GM19438 (cell line): ENCODE measurements around the gene MIB1.

ENCODE experiments used
- ATAC-seq: cut with Tn5 transposase; IDR thresholded peaks from one replicate; pipeline ENCODE4 v1.9.1; 2021; ENCODE audit warnings: low read depth; ENCODE audit not compliant: unreplicated experiment

MIB1 gene

DNA sequence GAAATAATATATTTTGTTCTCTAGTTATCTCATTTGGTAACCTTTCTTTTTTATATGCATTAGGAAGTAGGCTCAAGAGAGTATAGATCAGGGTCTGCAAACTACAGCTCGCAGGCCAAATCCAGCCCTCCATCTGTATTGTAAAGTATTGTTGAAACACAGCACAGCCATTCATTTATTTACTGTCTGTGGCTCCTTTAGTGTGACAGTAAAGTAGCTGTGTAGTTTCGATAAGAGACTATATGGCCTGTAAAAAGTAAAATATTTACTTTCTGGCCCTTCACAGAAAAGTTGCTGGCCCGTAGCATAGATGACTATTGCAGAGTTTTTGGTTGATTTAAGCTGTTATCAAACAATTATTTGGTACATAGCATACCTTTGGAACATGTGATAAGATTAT lies 67.6 kb downstream of the MIB1 start:
- ATAC-seq: no peak

DNA sequence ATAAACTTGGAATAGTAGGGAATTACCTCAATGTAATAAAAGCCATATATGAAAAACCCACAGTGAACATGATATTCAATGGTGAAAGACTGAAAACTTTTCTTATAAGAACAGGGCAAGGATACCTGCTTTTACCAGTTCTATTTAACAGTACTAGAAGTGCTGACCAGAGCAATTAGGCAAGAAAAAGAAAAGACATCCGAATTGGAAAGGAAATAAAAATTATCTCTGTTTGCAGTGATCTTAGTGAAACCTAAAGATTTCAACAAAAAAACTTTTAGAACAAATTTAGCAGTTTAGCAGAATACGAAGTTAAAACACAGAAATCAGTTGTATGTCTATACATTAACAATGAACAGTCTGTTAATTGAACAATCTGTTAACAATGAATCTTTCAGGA lies 69.1 kb downstream of the MIB1 start:
- ATAC-seq: no peak

DNA sequence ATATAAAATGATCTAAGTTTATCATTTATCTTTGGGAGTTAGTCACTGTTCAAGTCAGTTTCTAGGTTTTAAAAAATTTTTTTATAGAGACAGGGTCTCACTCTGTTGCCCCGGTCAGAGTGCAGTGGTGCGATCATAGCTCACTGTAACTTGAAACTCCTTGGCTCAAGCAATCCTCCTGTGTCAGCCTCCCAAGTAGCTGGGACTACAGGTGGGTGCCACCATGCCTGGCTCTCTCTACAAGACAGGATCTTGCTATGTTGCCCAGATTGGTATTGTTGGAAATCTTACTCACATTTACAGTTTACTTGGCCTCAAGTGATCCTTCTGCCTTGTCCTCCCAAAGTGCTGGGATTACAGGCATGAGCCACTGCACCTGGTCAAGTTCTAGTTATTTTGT lies 74.5 kb downstream of the MIB1 start:
- no peak for ATAC-seq

DNA sequence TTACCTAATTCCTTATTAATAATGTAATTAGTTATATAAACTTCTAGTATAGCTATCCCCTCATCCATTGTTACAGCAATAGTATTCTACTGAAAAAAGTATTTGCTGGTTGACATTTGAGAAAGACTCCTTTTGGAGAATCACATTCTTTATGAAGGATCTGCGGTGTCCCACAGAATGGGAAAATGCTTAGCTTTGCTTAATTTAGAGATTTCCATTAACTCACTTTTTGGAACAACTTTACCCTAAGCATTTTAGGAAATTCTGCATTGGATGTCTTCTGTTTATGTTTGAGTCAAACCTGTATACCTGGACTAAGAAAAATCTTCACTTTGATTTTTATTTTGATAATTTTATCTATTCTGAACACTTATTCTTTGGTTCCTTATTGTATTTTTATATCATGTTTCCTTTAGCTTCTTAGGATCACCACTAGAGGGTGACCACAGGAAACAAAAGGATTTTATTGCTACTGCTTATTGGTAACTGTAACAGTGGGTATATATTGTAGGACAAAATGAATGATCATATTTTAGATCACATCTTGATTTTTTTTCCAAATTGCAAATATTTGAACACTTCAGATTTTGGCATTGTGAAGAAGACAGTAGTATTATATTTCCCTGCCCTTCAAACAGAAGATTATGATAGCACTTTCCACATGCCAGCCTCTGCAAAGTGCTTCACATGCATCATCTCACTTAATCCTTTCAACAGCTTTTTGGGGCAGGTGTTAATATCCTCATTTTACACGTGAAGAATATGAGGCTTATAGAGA lies 79.6 kb downstream of the MIB1 start:
- no peak for ATAC-seq

DNA sequence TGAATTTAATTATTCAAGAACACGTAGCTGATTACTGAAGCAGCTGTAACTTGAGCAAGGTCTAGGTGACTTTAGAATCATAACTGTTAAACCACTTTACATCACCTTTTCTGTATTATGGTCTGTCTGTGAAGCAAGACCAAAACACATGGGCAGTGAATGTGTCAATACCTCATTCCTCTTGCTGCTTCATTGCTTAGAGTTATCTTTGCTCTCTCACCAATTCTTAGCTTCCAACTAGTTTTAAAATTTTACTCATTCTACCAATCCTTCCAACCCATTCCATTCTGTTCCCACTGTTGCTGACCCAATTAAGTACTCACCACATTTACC lies 80.2 kb downstream of the MIB1 start:
- ATAC-seq: no peak

DNA sequence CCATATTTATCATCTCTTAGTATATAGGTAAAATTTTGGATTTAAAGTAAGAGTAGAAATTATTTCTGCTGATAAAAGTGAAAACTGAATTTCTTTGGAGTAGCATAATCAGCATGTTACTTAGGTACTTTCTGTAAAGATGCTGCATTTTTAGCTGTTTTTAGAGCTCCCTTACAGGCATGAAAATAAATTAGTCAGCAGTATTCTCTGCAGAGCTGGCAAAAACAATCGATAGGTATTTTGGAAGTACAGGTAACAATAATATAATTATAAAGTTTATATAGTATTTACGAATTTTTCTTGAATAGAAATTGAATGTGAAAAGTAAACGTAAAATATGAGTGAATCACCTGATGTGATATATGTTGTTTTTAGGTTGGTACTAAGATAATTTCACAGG lies 83.3 kb downstream of the MIB1 start:
- no peak for ATAC-seq

DNA sequence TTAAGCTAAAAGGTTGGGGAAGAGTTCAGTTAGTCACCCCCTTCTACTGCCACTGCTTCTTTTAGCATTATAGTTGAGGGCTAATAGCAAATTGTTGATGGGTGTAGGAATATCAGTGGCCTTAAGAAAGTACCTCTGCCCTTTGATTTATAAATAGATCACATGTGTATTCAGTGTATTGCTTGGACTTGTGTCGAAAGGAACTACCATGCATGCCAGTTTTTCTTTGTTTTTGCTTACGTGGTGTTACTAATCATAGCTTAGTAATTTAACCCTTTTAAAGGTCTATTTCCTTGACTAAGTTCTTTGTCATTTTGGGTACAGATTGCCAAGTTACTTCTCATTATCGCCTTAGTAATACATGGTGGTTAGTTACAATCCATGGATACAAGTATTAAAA lies 85.6 kb downstream of the MIB1 start:
- no peak for ATAC-seq

DNA sequence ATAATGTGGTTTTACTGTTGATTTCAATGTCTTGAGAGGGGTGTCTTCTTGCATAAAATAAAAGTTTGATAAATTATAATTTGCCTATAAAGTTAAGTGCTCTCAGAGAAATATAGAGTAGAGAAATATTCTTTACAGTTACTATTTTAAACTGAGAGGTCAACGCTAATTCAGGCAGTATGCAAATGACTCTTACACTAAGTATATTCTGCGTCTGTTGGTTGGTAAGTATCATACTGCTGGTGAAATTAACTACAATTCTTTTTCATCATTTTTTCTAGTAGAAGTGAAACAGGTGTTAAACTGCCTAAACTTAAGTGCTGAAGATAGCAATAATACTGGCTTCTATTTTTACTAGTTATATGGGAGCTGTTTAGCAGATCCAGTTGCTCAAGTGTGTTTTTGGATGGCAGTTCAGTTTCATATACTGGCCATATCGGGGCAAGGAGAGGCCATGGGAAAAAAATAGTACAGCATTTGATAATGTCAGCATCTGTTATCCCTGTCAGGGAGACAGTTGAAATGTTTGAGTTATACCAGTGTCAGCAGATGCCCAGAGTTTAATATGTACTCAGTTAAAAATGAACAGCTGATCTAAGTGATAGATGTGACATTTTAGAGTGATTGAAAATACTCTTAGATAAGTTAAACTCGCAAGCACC lies 86.2 kb downstream of the MIB1 start:
- no peak for ATAC-seq

DNA sequence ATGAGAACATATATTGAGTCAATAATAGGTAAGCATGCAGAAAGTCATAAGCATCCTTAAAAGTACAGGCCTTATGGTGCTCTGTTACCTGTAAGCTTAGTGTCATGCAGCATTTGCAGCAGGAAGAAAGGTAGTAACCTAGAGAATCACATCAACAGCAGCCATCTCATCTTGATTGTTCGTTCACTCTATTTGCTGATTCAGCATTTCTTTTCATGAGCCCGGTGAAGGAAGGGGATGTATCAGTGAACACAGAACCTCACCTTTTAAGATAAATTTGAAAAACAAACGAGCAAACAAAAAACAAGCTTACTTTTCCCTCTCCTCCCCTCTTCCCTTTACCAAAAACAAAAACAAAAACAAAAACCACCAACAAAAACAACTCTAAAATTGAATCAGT lies 89.9 kb downstream of the MIB1 start:
- no peak for ATAC-seq

DNA sequence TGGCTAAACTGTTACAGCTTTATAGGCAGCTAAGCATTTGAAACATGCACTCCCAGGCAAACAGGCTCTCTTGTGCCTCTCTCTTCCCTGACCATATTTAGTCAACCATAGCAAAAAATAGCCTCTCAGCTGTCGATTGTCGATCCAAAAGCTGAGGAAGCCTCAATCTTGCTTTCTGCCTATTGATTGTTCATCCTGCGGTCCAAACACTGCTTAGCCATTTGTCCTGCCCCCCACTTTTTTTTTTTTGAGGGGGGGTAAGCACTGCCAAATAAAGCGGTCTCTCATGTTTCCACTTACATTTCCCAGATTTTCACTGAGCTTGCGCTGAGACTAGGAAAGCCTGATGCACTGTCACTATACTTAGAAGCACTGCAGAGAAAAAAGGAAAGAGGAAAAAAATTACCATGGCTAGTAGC lies 90.8 kb downstream of the MIB1 start:
- no peak for ATAC-seq

DNA sequence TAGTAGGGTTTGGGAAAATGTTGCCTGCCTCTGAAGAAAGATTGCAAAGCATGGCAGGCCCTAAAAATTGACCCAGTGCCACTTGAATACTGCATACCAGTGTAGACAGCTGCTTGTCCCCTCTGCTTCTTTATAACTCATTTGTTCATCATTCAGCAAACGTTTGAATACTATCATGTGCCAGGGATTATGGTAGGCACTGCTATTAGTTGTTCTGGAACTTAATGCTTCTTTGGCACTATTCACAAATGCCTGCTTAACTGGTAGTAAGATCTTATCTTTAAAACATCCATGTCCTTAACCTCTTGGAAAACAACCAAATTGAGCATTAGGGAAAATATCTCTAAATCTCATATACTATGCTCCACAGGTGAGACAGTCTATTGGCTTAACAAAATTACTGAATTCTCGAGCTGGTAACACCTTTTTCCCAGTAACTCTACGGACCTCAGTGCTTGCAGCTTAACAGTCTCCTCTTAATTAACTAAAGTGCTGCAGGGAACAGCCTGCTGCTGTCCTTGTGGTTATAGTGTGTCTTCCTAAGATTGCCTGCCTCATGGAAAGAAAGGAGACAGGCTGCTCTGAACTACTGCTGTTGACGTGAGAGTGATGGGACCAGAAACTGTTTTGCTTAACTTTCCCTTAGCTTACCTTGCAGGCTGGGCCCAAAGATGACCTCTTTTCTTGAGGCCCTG lies 93.2 kb downstream of the MIB1 start:
- no peak for ATAC-seq

DNA sequence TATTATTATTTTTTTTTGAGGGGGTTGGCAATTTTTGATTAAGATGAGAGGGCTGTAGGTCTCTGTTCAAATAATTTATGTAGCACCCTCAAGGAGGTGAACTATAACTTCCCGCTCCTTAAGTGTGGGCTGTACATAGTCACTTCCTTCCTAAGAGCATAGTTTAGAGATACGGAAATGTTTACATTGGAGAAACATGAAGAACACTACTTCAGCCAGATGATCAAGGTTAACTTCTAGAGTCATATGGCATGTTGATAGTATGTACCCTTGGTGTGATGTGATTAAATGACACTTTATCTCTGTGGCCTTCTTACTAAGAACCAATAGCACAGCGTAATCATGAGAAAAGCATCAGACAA lies 93.7 kb downstream of the MIB1 start:
- no peak for ATAC-seq

DNA sequence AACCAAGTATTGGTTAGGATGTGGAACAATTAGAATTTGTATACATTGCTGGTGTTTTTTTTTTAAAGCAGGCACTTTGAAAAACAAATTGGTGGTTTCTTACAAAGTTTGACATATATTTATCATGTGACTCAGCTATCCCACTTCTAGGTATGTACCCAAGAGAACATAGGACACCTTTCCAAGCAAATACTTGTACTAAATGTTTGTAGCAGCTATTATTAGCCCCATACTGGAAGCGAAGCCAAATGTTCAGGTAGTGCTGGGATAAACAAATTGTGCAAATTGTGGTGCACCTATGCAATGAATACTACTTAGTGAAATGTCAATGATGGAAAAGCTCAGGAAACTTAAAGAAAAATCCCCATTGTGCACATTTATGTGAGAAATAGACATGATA lies 101.0 kb downstream of the MIB1 start:
- ATAC-seq: no peak

DNA sequence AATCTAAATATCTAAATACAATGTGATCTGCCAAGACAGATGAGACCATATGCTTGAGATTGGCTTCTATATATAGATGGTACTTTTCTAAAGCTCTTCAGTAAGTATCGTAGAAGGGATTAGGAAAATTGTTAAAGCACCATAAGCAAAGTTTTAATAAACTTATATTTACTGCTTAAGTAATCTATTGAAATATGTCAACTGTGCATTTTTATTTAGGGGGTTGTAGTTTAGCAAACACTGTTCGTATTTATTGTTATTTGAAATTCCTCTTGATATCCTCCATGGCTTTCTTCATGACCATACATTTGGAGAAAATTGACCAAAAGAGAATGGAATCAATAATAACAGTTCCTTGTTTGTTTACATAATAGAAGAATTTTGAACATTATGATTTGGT lies 102.7 kb downstream of the MIB1 start:
- ATAC-seq: no peak

DNA sequence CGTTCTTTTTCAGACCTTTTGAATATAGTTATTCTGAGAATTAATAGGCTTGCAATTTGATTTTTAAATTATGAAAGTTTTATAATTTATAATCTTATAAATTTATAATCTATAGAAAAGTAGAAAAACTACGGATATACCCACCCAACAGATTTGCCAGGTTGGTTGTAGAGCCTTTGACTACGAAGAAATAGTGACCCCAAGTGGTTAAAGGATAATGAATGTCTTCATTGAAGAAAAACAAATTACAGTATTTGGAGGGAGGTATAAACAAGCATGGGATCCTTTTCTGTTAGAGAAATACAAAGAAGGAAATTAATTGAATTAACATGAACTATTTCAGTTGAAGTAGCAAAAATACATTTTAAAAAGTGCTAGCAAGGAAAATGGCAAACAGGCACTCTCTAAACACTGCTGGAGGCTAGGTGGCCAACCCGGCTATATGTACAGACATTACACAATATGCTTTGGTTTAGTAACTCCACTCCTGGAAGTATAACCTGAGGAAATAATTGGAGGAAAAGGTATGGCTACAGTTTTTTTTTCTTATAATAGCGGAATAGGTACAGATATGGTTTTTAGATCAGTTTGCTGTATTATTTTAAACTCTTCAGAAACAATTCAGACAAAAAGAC lies 110.9 kb downstream of the MIB1 start:
- ATAC-seq: no peak

DNA sequence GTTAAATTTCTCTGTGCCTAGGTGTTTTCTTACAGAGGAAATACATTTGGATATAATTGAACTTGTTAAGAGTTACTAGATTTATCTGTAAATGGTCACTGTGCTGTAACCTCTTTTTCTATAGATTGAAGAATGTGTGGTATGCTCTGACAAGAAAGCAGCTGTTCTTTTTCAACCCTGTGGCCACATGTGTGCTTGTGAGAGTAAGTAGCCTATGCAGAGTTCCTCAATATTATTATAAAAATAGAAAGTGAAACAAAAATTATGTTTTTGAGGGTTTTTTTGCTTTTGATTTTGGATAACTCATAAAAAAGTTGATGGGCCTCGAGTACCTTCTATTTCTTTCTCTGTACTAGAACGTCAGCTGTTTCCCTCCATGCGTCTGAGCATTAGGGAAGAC lies 112.4 kb downstream of the MIB1 start:
- peak; percentile 94 for ATAC-seq

DNA sequence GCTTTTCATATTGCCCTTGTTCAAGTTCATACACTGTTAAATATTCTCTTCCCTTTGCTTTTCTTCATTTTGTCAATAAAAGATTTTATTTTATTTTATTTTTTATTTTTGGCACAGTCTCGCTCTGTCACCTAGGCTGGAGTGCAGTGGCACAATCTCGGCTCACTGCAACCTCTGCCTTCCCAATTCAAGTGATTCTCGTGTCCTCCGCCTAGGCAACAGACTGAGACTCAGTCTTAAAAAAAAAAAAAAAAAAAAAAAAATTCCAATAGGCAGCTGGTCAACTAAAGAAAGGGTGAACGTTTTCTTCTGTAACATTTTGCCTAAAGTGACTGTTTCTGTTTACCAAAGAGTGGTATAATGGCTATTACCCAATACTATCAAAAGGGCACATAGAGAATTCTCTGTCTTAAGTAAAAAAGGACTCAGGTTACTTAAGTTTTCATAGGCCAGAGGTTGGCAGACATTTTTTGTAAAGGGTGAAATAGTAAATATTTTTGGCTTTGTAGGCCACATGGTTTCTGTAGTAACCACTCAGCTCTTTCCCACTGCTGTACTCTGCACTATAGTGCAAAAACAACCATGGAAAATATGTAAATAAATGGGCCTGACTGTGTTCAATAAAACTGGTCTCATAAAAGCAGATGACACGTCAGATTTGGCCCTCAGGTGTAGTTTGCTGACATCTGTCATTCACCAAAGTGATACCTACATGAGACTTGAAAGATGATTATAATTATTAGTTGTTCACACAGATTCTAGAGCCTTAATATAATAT lies 113.4 kb downstream of the MIB1 start:
- ATAC-seq: no peak

DNA sequence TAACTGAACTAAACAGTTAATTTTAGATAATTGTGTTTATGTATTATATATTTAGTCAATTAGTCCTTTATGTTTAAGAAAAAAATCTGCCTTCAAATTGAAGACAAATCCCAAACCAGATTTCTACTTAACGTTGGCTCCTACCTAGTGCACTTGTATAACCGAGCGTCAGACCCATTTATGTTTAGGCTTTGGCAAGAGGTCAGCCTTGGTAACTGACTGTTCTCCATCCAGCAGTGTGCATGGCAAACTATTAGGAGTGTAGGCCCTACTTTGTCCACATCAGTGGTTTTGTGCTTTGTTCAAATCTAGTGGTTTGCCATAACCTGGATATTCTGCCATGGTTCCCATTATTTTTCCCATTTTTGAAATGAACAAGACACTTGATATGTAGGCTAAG lies 114.8 kb downstream of the MIB1 start:
- no peak for ATAC-seq

DNA sequence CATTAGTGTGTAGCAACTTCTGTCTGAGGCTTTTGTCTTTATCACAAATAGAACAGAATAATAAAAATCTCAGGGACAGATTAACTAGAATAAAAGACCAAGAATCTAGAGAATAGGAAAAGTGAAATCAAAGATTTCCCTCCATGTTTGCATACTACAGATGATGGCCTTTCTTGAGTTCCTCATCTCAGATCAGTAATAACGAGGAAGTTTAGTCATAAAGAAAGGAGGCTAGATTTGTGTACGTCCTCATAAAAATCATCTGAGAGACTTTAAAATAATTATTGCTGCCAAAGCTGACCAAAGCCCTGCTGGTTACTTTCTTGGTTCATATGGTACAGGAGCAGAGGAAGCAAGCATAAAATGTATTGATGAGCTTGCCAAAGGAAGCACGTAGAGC lies 117.3 kb downstream of the MIB1 start:
- ATAC-seq: no peak

DNA sequence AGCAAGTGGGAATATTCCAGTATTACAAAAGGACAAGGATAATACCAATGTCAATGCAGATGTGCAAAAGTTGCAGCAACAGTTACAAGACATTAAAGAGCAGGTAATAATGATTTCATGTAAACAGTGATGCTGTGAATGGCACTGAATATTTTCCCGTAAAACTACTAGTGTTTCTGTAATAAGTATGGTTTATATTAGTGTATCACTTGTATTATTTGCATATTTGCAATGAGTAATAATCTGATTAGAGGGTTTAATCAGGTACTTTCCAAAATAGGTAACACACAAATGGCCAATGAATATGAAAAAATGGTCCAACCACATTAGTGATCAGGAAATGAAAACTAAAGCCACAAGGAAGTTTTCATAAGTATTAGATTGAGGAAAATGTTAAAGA lies 118.0 kb downstream of the MIB1 start:
- ATAC-seq: no peak

DNA sequence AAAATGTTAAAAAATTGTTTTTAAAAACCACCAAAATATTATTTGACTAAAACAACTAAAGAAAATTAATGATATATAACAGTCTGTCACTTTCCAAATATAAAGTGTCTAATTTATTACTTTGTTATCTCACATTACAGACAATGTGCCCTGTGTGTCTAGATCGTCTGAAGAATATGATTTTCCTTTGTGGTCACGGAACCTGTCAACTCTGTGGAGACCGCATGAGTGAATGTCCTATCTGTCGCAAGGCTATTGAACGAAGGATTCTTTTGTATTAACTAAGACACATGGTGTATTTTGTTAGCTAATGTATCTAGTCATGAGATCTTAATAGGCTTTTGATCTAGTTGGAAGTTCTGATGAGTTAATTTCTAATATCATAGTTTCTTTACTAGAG lies 123.8 kb downstream of the MIB1 start:
- ATAC-seq: no peak
